ENCODE data around the gene ATAD3B.
"Not testable (repeated sequence)": the region's sequence is repeated elsewhere in the genome, so short reads cannot be mapped to it uniquely, and the experiment has no call there.

Gene ATAD3B

DNA sequence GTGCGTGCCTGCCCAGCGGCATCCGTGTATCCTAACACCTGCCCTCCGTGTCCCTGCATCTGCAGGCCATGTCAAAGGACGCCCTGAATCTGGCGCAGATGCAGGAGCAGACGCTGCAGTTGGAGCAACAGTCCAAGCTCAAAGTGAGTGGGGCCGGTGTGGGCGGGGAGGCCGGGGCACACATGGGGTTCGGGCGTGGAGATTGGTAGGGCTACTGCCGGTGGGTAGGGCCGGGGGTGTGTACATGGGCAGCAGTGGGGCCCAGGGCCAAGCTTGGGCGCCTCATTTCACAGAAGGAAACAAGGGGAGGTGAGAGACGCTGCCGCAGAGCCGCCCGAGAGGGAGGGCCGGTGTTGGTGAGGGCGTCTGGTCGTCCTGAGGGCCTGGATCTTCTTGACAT lies 20.9 kb upstream of the ATAD3B start:
- not testable (repeated sequence) for DNase-seq (ENCODE audit: low read depth in 2 of 2)

- no peak for DNase-seq (ENCODE audit: low read depth in 2 of 2)
Observed at GRCh38 chr1:1451696-1452364, 19.7 kb upstream of the ATAD3B start.

GRCh38 chr1:1452365-1452739 lies 19.2 kb upstream of the ATAD3B start:
- DNase-seq (ENCODE audit: low read depth in 2 of 2) = not testable (repeated sequence)

DNA sequence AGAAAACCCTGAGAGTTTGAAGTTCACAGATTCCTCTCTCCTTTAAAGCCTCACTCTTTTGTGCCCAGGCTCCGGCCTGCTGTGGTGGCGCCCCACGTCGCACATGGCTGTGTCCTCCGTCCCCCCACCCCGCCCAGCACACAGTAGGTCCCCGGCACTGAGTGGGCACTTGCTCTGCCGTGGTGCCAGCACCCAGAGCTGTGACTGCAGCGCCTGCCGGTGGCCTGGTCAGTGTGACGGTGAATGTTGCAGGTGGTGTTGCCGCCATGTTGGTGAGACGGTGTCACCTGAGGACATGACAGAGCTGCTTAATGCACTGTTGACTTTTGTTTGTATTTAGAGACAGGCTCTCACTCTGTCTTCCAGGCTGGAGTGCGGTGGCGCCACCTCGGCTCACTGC lies 18.7 kb upstream of the ATAD3B start:
- DNase-seq (ENCODE audit: low read depth in 2 of 2) = no peak

DNA sequence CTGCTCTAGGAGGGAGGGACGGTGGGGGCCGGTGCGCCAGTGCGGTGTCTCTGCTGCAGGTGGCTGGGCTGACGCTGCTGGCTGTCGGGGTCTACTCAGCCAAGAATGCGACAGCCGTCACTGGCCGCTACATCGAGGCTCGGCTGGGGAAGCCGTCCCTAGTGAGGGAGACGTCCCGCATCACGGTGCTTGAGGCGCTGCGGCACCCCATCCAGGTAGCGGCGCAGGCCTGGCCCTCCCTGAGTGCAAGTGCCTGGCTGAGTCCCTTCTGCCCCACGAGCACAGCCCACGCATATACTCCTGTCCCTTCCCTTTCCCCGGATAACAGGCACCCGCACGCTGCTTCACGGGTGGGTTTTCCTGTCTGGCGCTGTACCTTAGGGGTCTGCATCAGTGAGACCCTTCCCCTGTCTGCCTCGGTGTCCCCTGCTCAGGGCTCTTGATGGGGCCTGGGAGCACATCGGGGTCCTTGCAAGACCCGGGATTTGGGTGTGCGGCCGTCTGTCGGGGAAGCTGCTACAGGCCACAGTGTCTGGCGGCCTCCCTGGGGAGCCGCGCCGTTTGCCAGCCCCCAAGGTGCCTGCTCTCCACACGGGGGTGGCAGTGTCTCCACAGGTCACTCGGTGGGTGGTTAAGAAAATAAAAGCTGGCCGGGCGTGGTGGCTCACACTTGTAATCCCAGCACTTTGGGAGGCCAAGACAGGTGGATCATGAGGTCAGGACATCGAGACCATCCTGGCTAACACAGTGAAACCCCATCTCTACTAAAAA lies 17.1 kb upstream of the ATAD3B start:
- DNase-seq (ENCODE audit: low read depth in 2 of 2) = not testable (repeated sequence)

GRCh38 chr1:1455366-1455884 lies 16.1 kb upstream of the ATAD3B start:
- DNase-seq (ENCODE audit: low read depth in 2 of 2) = no peak

DNA sequence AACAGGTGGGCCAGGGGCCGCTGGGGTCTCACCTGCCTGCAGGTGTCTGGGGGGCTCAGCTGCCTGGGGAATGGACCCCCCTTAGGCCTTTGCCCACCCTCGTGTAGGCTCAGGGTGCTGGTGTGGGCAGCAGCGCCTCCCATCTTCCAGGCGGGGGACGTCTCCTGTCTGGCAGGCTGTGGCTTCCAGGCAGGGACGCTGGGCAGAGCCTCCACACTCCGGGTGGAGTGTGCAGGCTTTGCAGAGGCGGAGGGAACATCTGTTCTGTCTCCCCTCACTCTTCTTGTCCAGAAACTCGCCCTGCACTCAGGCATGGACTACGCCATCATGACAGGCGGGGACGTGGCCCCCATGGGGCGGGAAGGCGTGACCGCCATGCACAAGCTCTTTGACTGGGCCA lies 15.6 kb upstream of the ATAD3B start:
- not testable (repeated sequence) for DNase-seq (ENCODE audit: low read depth in 2 of 2)

GRCh38 chr1:1456683-1457255 lies 14.8 kb upstream of the ATAD3B start:
- DNase-seq (ENCODE audit: low read depth in 2 of 2) = not testable (repeated sequence)

DNA sequence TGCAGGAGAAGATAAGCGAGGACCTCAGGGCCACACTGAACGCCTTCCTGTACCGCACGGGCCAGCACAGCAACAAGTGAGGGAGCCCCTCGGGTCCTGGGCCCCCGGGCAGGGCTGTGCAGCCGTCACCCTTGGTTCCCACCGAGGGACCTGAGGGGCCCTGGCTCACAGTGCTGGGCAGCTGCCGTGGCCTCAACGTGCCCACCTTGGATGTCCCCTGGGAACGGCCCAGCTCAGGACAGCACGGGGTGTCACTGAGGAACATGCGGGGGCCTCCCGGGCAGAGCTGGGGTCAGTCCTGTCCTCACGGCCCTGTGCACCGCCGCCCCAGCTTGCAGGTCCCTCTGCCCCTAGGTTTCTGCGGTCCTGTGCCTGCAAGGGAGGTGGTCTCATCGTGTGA lies 12.4 kb upstream of the ATAD3B start:
- not testable (repeated sequence) for DNase-seq (ENCODE audit: low read depth in 2 of 2)

DNA sequence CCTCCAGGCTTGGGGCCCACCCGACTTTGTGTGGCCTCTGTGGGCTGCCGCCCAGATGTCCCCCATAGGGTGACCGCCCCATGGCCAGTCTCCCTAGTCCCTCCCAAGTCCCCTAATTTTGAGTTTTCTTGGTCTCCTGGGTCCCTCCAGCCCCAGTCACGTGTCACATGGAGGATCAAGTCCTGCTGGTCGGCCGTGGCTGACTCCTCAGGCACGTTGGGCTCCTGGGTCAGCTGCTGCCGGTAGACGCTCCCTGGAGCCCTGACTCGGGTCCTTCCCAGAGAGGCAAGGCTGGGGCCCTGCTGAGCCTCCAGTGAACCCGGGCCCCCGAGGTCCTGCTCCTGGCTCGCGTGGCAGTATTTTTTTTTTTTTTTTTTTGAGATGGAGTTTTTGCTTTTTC lies 11.9 kb upstream of the ATAD3B start:
- DNase-seq (ENCODE audit: low read depth in 2 of 2) = not testable (repeated sequence)

GRCh38 chr1:1460540-1461130 lies 10.9 kb upstream of the ATAD3B start:
- DNase-seq (ENCODE audit: low read depth in 2 of 2) = no peak

DNA sequence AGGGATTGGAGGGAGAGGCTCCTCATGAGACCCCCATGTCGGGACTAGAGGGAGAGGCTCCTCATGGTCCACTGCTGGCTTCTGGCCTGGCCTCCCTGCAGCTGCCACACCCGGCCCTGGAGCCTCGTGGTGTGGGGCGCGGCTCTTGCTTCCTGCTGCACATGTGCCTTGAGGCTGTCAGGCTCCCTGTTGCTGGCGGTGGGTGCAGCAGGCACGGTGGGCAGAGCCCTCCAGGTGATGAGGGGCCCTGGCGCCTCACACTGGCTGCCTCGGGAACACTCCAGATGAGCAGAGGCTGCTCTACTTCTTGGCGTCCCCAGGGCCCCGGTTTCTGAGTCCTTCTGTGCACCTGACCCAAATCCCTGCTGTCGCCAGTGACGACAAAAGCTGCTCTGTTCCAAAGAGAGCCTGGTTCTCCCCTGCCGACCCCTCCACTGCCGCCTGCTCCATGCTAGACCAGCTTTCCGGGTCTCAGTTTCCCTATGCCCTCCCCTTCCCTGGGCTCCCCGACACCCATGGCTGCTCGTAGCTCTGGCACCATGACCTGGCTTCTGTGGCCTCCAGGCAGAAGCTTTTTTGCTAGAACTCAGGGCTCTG lies 9.7 kb upstream of the ATAD3B start:
- DNase-seq (ENCODE audit: low read depth in 2 of 2) = no peak

DNA sequence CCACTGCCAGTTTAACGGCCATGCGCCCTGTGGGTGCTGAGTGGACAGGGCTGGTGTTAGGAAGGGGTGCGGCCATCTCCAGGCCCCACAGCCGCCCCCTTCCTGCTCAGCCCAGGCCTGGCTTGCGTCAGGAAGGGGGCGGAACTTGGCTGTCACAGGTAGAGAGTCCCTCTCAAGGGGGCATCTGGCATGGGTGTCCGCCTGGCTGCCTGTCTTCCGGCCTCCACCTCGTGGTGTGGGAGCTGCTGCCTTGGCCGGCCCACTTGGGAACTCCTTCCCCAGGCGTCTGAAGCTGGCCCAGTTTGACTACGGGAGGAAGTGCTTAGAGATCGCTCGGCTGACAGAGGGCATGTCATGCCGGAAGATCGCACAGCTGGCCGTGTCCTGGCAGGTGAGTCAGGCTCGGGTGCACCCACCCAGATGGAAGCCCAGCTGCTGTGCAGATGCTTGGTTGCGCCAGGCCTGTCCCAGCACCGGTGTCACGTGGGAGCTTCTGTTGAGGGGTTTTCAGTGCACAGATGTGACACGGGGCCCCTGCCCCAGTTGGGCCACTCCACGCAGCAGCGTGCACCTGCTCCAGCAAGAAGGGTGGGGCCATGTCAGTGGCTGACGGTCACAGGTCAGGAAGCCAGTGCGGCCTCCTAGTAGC lies 9.1 kb upstream of the ATAD3B start:
- DNase-seq (ENCODE audit: low read depth in 2 of 2) = no peak

- DNase-seq (ENCODE audit: low read depth in 2 of 2) = no peak
Observed at GRCh38 chr1:1463312-1463711, 8.3 kb upstream of the ATAD3B start.

- DNase-seq (ENCODE audit: low read depth in 2 of 2) = not testable (repeated sequence)
Observed at GRCh38 chr1:1468196-1468985, 3.2 kb upstream of the ATAD3B start.

DNA sequence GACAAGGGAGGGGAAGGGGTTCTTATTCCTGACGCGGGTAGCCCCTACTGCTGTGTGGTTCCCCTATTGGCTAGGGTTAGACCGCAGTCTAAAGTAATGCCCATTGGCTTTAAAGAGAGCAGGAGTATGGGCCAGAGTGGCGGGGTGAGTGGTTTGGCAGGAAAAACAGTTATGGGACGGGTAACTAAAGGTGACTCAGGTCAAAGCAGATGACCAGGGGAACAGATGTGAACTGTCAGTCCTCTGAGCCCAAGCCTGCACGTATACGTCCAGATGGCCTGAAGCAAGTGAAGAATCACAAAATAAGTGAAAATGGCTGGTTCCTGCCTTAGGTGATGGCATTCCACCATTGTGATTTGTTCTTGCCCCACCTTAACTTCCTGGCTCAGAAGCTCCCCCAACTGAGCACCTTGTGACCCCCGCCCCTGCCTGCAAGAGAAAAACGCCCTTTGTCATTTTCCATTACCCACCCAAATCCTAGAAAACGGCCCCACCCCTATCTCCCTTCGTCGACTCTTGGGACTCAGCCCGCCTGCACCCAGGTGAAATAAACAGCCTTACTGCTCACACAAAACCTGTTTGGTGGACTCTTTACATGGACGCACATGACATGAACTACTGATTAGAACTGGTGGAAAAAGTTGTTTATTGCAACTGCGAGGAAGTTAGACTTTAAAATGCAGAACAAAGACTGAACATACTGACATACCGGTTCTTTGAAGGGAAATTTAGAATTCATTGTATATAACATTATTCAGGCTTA lies 758 bp upstream of the ATAD3B start:
- DNase-seq (ENCODE audit: low read depth in 2 of 2) = no peak

DNA sequence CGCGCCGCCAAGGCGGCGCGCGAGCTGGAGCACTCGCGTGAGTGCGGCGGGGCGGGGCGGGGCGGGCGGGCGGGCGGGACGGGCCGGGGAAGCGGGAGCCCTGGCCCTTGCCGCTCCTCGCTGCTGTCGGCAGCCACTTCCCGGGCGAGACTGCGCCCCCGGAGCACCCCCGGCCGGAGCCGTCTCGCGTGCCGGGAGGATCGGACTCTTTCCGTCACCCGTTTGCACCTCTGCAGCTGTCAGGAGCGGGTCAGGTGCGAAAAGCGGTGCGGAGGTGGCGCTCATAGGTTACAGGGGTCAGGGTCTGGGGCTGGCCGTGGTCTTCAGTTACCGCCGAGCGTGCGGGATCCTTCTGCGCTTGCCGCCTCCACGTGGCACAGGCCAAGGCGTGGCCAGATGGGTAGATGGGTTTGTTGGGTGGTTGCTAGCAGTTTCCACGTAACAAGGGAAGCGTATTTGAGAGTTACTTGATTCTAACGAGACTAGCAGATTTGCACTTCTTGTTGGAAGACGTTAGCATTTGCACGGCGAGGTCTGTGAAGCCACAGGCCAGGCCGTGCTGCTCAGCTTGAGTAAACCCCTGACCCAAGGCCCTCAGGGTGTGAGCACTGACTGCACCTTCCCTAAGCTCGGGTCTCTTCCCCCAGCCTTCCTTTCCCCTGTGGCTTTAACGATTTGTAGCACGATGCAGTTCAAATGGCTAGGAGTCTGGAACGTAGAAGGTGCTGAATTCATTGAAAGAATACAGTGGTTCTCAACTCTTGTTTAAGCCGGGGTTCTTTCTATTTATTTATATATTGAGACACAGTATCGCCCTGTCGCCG lies 700 bp downstream of the ATAD3B start:
- DNase-seq (ENCODE audit: low read depth in 2 of 2) = not testable (repeated sequence)

DNA sequence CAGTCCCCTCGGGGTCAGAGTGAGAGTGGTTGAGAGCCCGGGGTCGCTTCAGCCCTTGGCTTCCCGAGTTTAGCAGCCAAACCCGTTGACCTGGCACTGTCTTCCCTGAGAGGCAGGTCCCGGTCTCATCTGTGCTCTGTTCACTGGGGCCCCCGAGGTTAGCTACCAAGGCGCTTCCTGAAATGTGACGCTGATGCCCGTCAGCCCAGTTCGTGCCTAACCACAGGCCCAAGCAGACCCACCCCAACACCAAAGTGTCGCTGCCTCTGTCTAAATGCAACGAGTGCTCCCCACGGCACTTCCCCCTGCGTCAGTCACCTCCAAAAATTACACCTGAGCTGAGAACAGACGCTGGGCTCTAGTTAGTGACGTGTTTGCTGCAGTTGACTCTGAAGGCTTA lies 4.4 kb downstream of the ATAD3B start:
- not testable (repeated sequence) for DNase-seq (ENCODE audit: low read depth in 2 of 2)

- DNase-seq (ENCODE audit: low read depth in 2 of 2) = no peak
Observed at GRCh38 chr1:1477206-1477605, 5.6 kb downstream of the ATAD3B start.

Data from stimulated activated CD4-positive, alpha-beta T cell treated with anti-CD3 and anti-CD28 coated beads, Interleukin-12 subunit alpha, Interleukin-12 subunit beta, amount 100 ng/mL, for 24 hours (primary cell).